Aorta (tissue), 5 donors: ENCODE results near the gene TNFAIP8L2. TPM values are rescaled to one million over a fixed set of nuclear protein-coding genes. Genes with fewer than 3 reads are reported as not detected.

Experiments
- ATAC-seq: fragments of 200-7000 bp; cut with Tn5 transposase; one replicate; pipeline ENCODE4 v1.9.1; 2022; ENCODE audit warnings: moderate library complexity; ENCODE audit not compliant: low FRiP score
- DNase-seq, 2 donors: peaks; one replicate each; pipeline ENCODE4 v3.0.0-alpha.2; 2020
- H3K27ac ChIP-seq, 2 donors: one replicate each; pipeline ENCODE4 v1.5.1; 2013; ENCODE audit warnings: low read length in 2 of 2, mild to moderate bottlenecking in 2 of 2, moderate library complexity in 2 of 2, control low read depth in 1 of 2, inconsistent platforms in 1 of 2, low read depth in 1 of 2
- H3K27me3 ChIP-seq, 2 donors: one replicate each; pipeline ENCODE4 v1.6.1; 2013; ENCODE audit warnings: control low read depth in 1 of 2, low read length in 1 of 2, mild to moderate bottlenecking in 1 of 2, moderate library complexity in 1 of 2; ENCODE audit not compliant: insufficient read depth in 2 of 2, control insufficient read depth in 1 of 2
- H3K36me3 ChIP-seq, 2 donors: one replicate each; pipeline ENCODE4 v1.6.1; 2013; ENCODE audit warnings: control low read depth in 1 of 2, low read length in 1 of 2, mild to moderate bottlenecking in 1 of 2; ENCODE audit not compliant: insufficient read depth in 2 of 2, control insufficient read depth in 1 of 2
- H3K4me1 ChIP-seq, 2 donors: one replicate each; pipeline ENCODE4 v1.6.1; 2013; ENCODE audit warnings: low read length in 2 of 2, control low read depth in 1 of 2, mild to moderate bottlenecking in 1 of 2, moderate library complexity in 1 of 2; ENCODE audit not compliant: insufficient read depth in 2 of 2, control insufficient read depth in 1 of 2
- H3K4me3 ChIP-seq, 2 donors: one replicate each; pipeline ENCODE4 v1.5.1; 2013; ENCODE audit warnings: low read length in 2 of 2, control low read depth in 1 of 2, mild to moderate bottlenecking in 1 of 2
- H3K9me3 ChIP-seq: one replicate; pipeline ENCODE4 v1.6.1; 2013; ENCODE audit warnings: mild to moderate bottlenecking, low read length; ENCODE audit not compliant: control insufficient read depth
- WGBS, 2 donors: extraction: QIAGEN DNeasy Blood & Tissue Kit; methylation state at CpG; one replicate each; pipeline ENCODE4 v1.1.7; 2013; 5-methylcytosine and 5-hydroxymethylcytosine counted together
- intact Hi-C, 2 donors: fragments of 100-400 bp; cut with DNase I; formaldehyde crosslinking; loops; one replicate each; pipeline versions ENCODE4 v1.14.2 to v1.15.0; 2022
- polyA plus RNA-seq, 2 donors: library from polyadenylated mRNA; stranded (reverse); fragments of 200-250 nt; gene quantifications; one replicate each; pipeline ENCODE4 v1.2.3, GENCODE V29; 2013
- total RNA-seq, 2 donors: library from RNA; stranded (reverse); fragmentation: NEBNext Ultra II Directional; extraction: Animal tissue kit (Norgen Biotek cat#: 25700); gene quantifications; one replicate each; pipeline ENCODE4 v1.2.1, GENCODE V29; 2021
- donor health status: healthy with polysubstance abuse.
- donor health status: Bipolar disorder and iron deficiency.
- donor health status: DM: no; HTN: no; CAD: no.
- donor health status: DM: no; HTN: no; CAD: no.
- donor health status: DM: yes; HTN: yes; CAD: no.

The TNFAIP8L2 gene
- total and polyA plus RNA-seq, 4 donors: 4.1 to 7.1 (median 4.1) TPM

GRCh38 chr1:151158326-151158725 is 1.9 kb downstream of the TNFAIP8L2 start:
- Histone ChIP-seq H3K27me3 (no peaks in the 10 kb centered on the region), H3K4me1 (no peaks in the 10 kb centered on the region), H3K9me3 (no peaks in the 10 kb centered on the region), H3K36me3 (peaks cover 0 to 1% of the 10 kb centered on the region in 2 donors), H3K4me3 (no peak overlapping the region), H3K27ac (no peak overlapping the region)
- WGBS, 2 donors: 81 to 82% methylated on average over 5 of the region's 5 CpGs
- intact Hi-C loops: loop anchor here in 1 of 2 donors (5.0 kb wide), 1 partner anchor 61 kb away; no protein-coding TSS in a partner anchor
- DNase-seq (peak in 1 of 2 donors; percentile 21), ATAC-seq (no peak)

- Histone ChIP-seq H3K4me1 (no peaks in the 10 kb centered on the region), H3K27me3 (no peaks in the 10 kb centered on the region), H3K9me3 (no peaks in the 10 kb centered on the region), H3K36me3 (peaks cover 0 to 1% of the 10 kb centered on the region in 2 donors), H3K4me3 (no peak overlapping the region), H3K27ac (no peak overlapping the region)
- 87% methylated on average over 22 of the region's 22 CpGs for WGBS, 2 donors
- intact Hi-C loops: loop anchor here in 1 of 2 donors (5.0 kb wide), 1 partner anchor 62 kb away; no protein-coding TSS in a partner anchor
- ATAC-seq (no peak), DNase-seq (peak in 1 of 2 donors; percentile 70)
These were observed 2.4 kb downstream of the TNFAIP8L2 start for GRCh38 chr1:151158751-151159251.

GRCh38 chr1:151159373-151159772 is 2.9 kb downstream of the TNFAIP8L2 start:
- intact Hi-C loops: loop anchor here in 1 of 2 donors (5.0 kb wide), 1 partner anchor 62 kb away; no protein-coding TSS in a partner anchor
- H3K27me3 ChIP-seq: no peaks in the 10 kb centered on the region
- DNase-seq (peak in 1 of 2 donors; percentile 11), ATAC-seq (no peak)
- no peak overlapping the region for H3K4me3 ChIP-seq
- H3K4me1 ChIP-seq: no peaks in the 10 kb centered on the region
- peaks cover 0 to 1% of the 10 kb centered on the region in 2 donors for H3K36me3 ChIP-seq
- H3K27ac ChIP-seq: no peak overlapping the region
- no peaks in the 10 kb centered on the region for H3K9me3 ChIP-seq

- DNase-seq: peak in 1 of 2 donors; percentile 55
- intact Hi-C loops: no loop called here
- H3K36me3 ChIP-seq: peaks cover 0 to 1% of the 10 kb centered on the region in 2 donors
- H3K27ac ChIP-seq: peak overlapping the region; percentile 30 to 75
- no peaks in the 10 kb centered on the region for H3K4me1 ChIP-seq
- no peaks in the 10 kb centered on the region for H3K27me3 ChIP-seq
- peak; percentile 54 for ATAC-seq
- peak overlapping the region; percentile 49 to 60 for H3K4me3 ChIP-seq
- 5 to 7% methylated on average over 11 of the region's 11 CpGs for WGBS, 2 donors
- no peaks in the 10 kb centered on the region for H3K9me3 ChIP-seq
These were observed 8.4 kb downstream of the TNFAIP8L2 start for GRCh38 chr1:151164732-151165280.

GRCh38 chr1:151165281-151165737 is 8.9 kb downstream of the TNFAIP8L2 start:
- Histone ChIP-seq H3K27ac (peak overlapping the region; percentile 45 to 78), H3K4me3 (peak overlapping the region; percentile 49 to 60), H3K9me3 (no peaks in the 10 kb centered on the region), H3K36me3 (peaks cover 0 to 1% of the 10 kb centered on the region in 2 donors), H3K4me1 (no peaks in the 10 kb centered on the region), H3K27me3 (no peaks in the 10 kb centered on the region)
- intact Hi-C loops: no loop called here
- DNase-seq (peak; percentile 71 to 83), ATAC-seq (peak; percentile 82)
- 1 to 3% methylated on average over 15 of the region's 15 CpGs for WGBS, 2 donors

- DNase-seq: peak; percentile 98
These were observed 9.5 kb downstream of the TNFAIP8L2 start, which contains the start of the genes LYSMD1 and SCNM1 for GRCh38 chr1:151165738-151166504. Gene LYSMD1, minus strand, starts transcription at chr1:151165902. Its CDS starts 644 bp downstream, at chr1:151165258. Gene SCNM1, plus strand, starts transcription at chr1:151166144. Its CDS starts 9 bp downstream, at chr1:151166153.

GRCh38 chr1:151166505-151166956 is 10.1 kb downstream of the TNFAIP8L2 start:
- peak overlapping the region; percentile 72 to 90 for H3K4me3 ChIP-seq
- H3K9me3 ChIP-seq: no peaks in the 10 kb centered on the region
- intact Hi-C loops: no loop called here
- ATAC-seq (no peak), DNase-seq (peak in 1 of 2 donors; percentile 64)
- peak overlapping the region in 1 of 2 donors; percentile 39 for H3K27ac ChIP-seq
- WGBS, 2 donors: 1 to 3% methylated on average over 15 of the region's 15 CpGs
- H3K36me3 ChIP-seq: peaks cover 0 to 1% of the 10 kb centered on the region in 2 donors
- no peaks in the 10 kb centered on the region for H3K27me3 ChIP-seq
- H3K4me1 ChIP-seq: no peaks in the 10 kb centered on the region

More at GRCh38 chr1:151165738-151166504, 9.5 kb downstream of the TNFAIP8L2 start, which contains the start of the genes LYSMD1 and SCNM1:
- H3K27ac ChIP-seq: peak within 1 kb of the TSS; percentile 45 to 78
- no peaks in the 10 kb centered on the region for H3K4me1 ChIP-seq
- H3K36me3 ChIP-seq: peaks cover 0 to 1% of the 10 kb centered on the region in 2 donors
- no peaks in the 10 kb centered on the region for H3K27me3 ChIP-seq
- ATAC-seq: peak; percentile 96
- 0% methylated on average over 38 of the region's 38 CpGs for WGBS, 2 donors
- intact Hi-C loops: no loop called here
- peak within 1 kb of the TSS; percentile 72 to 90 for H3K4me3 ChIP-seq
- H3K9me3 ChIP-seq: no peaks in the 10 kb centered on the region

GRCh38 chr1:151167116-151167515 is 10.7 kb downstream of the TNFAIP8L2 start:
- Histone ChIP-seq H3K4me1 (no peaks in the 10 kb centered on the region), H3K27ac (no peak overlapping the region), H3K4me3 (no peak overlapping the region), H3K27me3 (no peaks in the 10 kb centered on the region), H3K36me3 (no peaks in the 10 kb centered on the region), H3K9me3 (no peaks in the 10 kb centered on the region)
- intact Hi-C loops: no loop called here
- 85 to 86% methylated on average over 6 of the region's 6 CpGs for WGBS, 2 donors
- DNase-seq: peak in 1 of 2 donors; percentile 33
- no peak for ATAC-seq
